ENCODE results near the gene PLCB1.

DNA sequence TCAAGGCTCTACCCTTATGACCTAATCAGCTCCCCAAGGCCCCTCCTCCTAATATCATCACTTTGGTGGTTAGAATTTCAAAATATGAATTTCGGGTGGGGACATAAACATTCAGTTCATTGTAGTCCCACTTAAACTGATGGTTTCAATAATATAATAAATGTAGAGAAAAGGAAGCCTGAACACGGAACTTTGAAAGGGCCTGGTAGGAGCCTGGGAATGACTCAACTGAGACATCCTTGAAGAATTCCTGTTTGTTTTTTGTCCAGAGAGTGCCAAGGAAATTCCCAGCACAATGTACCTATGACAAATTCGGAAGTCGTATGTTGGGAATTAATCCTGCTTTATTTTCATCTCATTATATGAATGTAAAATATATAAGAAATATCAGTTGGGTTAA, 457.9 kb downstream of the PLCB1 start:
- TF ChIP-seq EZH2phosphoT487 (IDR thresholded peaks at IDR 0.05; ENCODE audit: borderline replicate concordance) = no peak
- TF ChIP-seq CTCF (conservative IDR thresholded peaks at IDR 0.05; ENCODE audit: low read length) = no peak
